Lower leg skin (tissue), 3 donors: ENCODE results near the gene SMG9.

Source experiments
- POLR2A ChIP-seq, 2 donors: fragments of 450-650 bp; IDR thresholded peaks; one replicate each; pipeline ENCODE4 v1.6.1; 2016 to 2017; ENCODE audit warnings: antibody characterized with exemption in 2 of 2, mild to moderate bottlenecking in 1 of 2, moderate library complexity in 1 of 2
- TF ChIP-seq, protein P1 (sequence below), 3 donors: fragments of 450-650 bp; IDR thresholded peaks; one replicate each; pipeline ENCODE4 v1.5.1; 2016; ENCODE audit warnings: antibody characterized with exemption in 3 of 3, mild to moderate bottlenecking in 3 of 3, moderate library complexity in 2 of 3

DNA sequence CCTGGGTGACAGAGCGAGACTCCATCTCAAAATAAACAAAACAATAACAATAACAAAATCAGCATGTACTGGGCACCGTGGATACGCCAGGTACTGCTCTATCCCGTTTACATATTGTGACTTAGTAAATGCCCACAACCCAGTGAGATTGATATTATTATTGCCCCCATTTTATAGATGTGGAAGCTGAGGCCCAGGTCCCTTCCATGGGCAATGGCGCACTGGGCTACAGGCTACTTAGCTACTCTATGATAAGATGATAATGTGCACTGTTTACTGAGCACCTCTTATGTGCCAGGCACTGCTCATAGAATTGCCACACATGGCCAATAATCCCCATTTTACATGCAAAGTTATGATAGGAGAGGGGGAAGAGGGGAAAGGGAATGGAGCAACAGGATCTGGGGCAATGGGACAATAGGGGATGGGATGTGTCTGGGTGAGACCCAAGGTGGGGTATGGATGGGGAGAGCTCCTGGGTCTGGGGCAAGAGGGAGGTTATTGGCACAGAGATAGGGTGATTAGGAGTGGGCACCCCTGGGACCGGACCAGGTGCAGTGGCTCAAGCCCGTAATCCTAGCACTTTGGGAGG lies 20.6 kb upstream of the SMG9 start:
- TF ChIP-seq, protein P1, sequence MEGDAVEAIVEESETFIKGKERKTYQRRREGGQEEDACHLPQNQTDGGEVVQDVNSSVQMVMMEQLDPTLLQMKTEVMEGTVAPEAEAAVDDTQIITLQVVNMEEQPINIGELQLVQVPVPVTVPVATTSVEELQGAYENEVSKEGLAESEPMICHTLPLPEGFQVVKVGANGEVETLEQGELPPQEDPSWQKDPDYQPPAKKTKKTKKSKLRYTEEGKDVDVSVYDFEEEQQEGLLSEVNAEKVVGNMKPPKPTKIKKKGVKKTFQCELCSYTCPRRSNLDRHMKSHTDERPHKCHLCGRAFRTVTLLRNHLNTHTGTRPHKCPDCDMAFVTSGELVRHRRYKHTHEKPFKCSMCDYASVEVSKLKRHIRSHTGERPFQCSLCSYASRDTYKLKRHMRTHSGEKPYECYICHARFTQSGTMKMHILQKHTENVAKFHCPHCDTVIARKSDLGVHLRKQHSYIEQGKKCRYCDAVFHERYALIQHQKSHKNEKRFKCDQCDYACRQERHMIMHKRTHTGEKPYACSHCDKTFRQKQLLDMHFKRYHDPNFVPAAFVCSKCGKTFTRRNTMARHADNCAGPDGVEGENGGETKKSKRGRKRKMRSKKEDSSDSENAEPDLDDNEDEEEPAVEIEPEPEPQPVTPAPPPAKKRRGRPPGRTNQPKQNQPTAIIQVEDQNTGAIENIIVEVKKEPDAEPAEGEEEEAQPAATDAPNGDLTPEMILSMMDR (IDR thresholded peaks at IDR 0.05) = no peak
- TF ChIP-seq POLR2A (IDR thresholded peaks at IDR 0.05) = no peak
